ENCODE data around the gene RNU6-7.

RNU6-7 gene

DNA sequence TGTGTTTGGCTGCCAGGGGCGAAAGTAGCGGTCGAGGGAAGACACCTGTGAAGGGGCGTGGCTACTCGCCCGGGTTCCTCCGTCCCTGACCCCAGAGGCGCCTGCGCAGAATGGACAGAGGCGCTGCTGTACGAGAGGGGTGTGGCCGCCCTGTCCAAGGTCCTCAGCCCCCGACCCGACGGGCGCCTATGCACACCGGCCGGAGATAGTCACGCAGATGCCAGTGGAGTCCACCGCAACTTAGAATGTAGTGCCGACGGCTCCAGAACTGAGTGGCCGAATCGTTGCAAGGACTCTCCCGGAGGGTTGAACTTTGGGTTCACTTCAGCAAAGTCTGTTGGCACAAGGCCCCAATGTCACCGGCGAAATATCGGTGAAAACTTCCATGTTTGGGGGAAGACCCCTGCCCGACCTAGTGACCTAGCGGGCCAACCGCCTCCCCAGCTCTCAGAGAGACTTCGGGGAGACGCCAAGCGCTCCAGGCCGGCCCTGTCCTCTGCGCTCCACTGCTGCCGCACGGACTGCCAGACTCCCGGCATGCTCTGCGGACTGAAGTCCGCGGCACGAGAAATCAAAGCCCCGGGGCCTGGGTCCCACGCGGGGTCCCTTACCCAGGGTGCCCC, 541 bp upstream of the RNU6-7 start:
- TF ChIP-seq, protein P1, sequence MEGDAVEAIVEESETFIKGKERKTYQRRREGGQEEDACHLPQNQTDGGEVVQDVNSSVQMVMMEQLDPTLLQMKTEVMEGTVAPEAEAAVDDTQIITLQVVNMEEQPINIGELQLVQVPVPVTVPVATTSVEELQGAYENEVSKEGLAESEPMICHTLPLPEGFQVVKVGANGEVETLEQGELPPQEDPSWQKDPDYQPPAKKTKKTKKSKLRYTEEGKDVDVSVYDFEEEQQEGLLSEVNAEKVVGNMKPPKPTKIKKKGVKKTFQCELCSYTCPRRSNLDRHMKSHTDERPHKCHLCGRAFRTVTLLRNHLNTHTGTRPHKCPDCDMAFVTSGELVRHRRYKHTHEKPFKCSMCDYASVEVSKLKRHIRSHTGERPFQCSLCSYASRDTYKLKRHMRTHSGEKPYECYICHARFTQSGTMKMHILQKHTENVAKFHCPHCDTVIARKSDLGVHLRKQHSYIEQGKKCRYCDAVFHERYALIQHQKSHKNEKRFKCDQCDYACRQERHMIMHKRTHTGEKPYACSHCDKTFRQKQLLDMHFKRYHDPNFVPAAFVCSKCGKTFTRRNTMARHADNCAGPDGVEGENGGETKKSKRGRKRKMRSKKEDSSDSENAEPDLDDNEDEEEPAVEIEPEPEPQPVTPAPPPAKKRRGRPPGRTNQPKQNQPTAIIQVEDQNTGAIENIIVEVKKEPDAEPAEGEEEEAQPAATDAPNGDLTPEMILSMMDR (IDR thresholded peaks at IDR 0.05; ENCODE audit: low read depth, low read length, missing control alignments): no peak
- in situ Hi-C loops (cut with HindIII; ENCODE audit: low pct_ligation_motif_present, low sequenced_read_pairs): no loop called here
- Histone ChIP-seq H3K4me3 (ENCODE audit: low read depth, low read length) (peak overlapping the region; percentile 76), H3K36me3 (replicated peaks) (no peaks in the 10 kb centered on the region), H3K27ac (no peak overlapping the region), H3K27me3 (replicated peaks) (no peaks in the 10 kb centered on the region)
- DNase-seq: peak; percentile 42

DNA sequence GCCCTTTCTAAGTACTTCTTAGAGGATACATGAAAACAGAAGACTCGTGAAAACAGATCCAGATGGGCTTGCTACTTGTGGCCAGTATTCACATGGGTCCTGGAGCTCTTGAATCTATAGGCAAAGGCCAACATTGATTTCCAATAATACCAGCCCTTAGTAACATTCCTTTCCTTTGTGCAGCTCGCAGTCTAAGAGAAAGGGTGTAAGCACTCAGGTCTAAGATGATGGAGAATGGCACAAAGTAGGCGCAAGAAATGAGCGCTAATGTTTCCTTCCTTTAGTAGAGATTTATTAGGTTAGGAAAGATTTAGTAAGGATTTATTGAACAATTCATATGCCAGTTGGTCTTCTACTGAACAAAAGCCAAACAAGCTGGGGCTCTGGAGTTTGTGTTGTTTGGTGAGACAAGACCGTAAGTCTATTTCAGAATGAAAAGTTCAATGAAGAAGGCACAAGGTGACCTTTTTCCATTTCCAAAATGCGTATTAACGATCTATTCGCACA, 699 bp downstream of the RNU6-7 start:
- peak; percentile 14 for DNase-seq
- Histone ChIP-seq H3K36me3 (replicated peaks) (no peaks in the 10 kb centered on the region), H3K27me3 (replicated peaks) (no peaks in the 10 kb centered on the region), H3K27ac (no peak overlapping the region), H3K4me3 (ENCODE audit: low read depth, low read length) (peak overlapping the region; percentile 76)
- TF ChIP-seq, protein P1 (IDR thresholded peaks at IDR 0.05; ENCODE audit: low read depth, low read length, missing control alignments): no peak
- in situ Hi-C loops (cut with HindIII; ENCODE audit: low pct_ligation_motif_present, low sequenced_read_pairs): no loop called here

DNA sequence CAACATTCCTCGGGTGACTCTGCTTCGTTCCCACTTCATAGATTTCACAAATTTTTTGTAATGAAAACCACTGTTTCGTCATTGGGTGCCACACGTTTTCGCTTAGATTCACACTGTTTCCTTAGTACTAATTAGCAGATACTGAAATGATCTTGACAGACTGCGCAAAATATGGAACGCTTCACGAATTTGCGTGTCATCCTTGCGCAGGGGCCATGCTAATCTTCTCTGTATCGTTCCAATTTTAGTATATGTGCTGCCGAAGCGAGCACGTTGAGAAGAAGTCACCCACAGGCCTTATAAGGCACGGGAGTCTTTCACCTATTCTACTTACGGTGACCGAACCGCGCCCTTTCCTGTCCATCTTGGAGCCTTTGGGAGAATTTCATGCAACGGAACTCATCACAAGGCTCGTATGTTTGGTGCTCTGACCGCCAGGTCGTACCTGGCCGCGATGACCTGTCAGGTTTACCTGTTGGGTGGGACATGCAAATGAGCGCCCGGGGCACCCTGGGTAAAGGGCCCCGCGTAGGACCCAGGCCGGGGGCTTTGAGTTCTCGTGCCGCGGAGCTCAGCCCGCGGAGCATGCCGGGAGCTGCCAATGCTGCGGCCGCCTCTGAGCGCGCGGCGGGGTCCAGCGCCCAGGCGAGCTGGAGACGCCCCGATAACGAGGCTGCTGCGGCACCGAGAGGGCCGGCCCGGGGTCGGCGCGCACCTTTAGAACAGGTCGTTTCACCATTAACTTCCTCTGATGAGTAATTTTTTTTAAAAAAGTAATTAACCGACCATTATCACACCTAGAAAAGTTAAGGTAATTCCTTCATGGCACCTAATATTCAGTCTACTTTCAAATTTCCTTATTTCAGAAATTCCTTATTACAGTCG, 1.4 kb downstream of the RNU6-7 start, which contains the start of gene RNU6-8:
RNU6-8 (minus strand) TSS at position 272 of the 885 bp plus-strand sequence.
- no peaks in the 10 kb centered on the region for H3K36me3 ChIP-seq (replicated peaks)
- H3K27ac ChIP-seq: peak within 1 kb of the TSS; percentile 96
- in situ Hi-C loops (cut with HindIII; ENCODE audit: low pct_ligation_motif_present, low sequenced_read_pairs): no loop called here
- DNase-seq: peak; percentile 77
- H3K4me3 ChIP-seq (ENCODE audit: low read depth, low read length): peak within 1 kb of the TSS; percentile 76
- TF ChIP-seq, protein P1 (IDR thresholded peaks at IDR 0.05; ENCODE audit: low read depth, low read length, missing control alignments): no peak
- no peaks in the 10 kb centered on the region for H3K27me3 ChIP-seq (replicated peaks)

DNA sequence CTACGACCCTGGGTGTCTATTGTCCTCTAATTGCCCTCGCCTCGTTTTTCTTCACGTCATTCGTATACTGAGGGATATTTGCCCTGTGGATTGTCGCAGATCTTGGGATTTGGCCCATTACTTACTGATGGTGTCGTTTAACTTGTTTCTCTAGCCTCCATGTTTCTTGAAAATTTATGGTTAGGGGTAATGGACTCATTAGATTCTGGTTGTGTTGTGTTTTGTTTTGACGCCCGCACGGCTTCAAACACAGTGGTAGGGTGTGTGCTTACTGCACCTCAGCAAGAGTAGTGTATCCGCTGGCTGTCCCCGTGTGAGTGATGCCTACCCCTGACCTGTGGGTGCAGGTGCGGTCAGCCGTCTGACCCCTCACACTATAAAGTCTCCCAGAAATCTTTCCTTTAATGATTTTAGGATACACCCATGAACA, 2.1 kb downstream of the RNU6-7 start:
- in situ Hi-C loops (cut with HindIII; ENCODE audit: low pct_ligation_motif_present, low sequenced_read_pairs): no loop called here
- peak; percentile 7 for DNase-seq
- Histone ChIP-seq H3K36me3 (replicated peaks) (no peaks in the 10 kb centered on the region), H3K27me3 (replicated peaks) (no peaks in the 10 kb centered on the region), H3K4me3 (ENCODE audit: low read depth, low read length) (peak overlapping the region; percentile 76), H3K27ac (no peak overlapping the region)
- TF ChIP-seq, protein P1 (IDR thresholded peaks at IDR 0.05; ENCODE audit: low read depth, low read length, missing control alignments): no peak

DNA sequence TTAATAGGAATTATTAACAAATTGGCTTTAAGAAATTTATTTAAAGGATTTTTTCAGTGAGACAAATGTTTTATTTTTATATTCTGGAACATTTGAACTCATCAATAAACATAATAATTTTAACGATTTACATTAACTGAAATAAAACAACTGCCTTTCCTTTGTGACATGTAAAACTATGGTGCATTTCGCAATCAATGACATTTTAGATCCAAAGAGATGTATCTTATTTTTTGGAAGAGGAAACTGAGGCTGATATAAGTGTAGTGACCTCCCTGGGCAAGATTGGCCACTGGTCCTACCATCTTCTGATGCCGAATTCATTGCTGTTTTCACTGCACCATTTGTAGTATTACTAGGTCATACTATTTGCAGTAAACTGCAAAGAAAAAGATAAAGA, 3.7 kb downstream of the RNU6-7 start:
- no peaks in the 10 kb centered on the region for H3K36me3 ChIP-seq (replicated peaks)
- TF ChIP-seq, protein P1 (IDR thresholded peaks at IDR 0.05; ENCODE audit: low read depth, low read length, missing control alignments): no peak
- no peaks in the 10 kb centered on the region for H3K27me3 ChIP-seq (replicated peaks)
- DNase-seq: no peak
- no peak overlapping the region for H3K27ac ChIP-seq
- in situ Hi-C loops (cut with HindIII; ENCODE audit: low pct_ligation_motif_present, low sequenced_read_pairs): no loop called here
- H3K4me3 ChIP-seq (ENCODE audit: low read depth, low read length): no peak overlapping the region

Data from brain microvascular endothelial cell (primary cell).